Spleen (tissue), 11 donors: ENCODE results near the gene DGKE. TPM values are rescaled to one million over a fixed set of nuclear protein-coding genes. Genes with fewer than 3 reads are reported as not detected.

Experiments used
- DNase-seq: peaks from one replicate; pipeline ENCODE4 v3.0.0-alpha.2; 2020
- H3K27ac ChIP-seq, 8 donors: fragments of 200-600 bp; sonication (generic) in 7 of 8; 1 replicate in 4 of 8; 2 replicates in 4 of 8; pipeline versions ENCODE4 v1.5.0 to v1.8.0; 2016 to 2021; ENCODE audit warnings: inconsistent platforms in 4 of 8, mild to moderate bottlenecking in 4 of 8, moderate library complexity in 1 of 8
- H3K27me3 ChIP-seq, 7 donors: fragments of 200-600 bp; sonication (generic) in 6 of 7; replicated peaks in 1 of 7; 1 replicate in 4 of 7; 2 replicates in 3 of 7; pipeline versions ENCODE4 v1.5.0 to v1.8.0; 2016 to 2021; ENCODE audit warnings: inconsistent platforms in 3 of 7, mild to moderate bottlenecking in 1 of 7
- H3K36me3 ChIP-seq, 6 donors: fragments of 200-600 bp; sonication (generic) in 5 of 6; 1 replicate in 4 of 6; 2 replicates in 2 of 6; pipeline versions ENCODE4 v1.5.0 to v1.8.0; 2016 to 2021; ENCODE audit warnings: inconsistent platforms in 2 of 6
- H3K4me1 ChIP-seq, 6 donors: fragments of 200-600 bp; sonication (generic) in 5 of 6; 1 replicate in 3 of 6; 2 replicates in 3 of 6; pipeline versions ENCODE4 v1.5.0 to v1.8.0; 2016 to 2021; ENCODE audit warnings: inconsistent platforms in 3 of 6
- H3K4me3 ChIP-seq, 8 donors: fragments of 200-600 bp; sonication (generic) in 7 of 8; 1 replicate in 4 of 8; 2 replicates in 4 of 8; pipeline versions ENCODE4 v1.5.0 to v1.8.0; 2016 to 2021; ENCODE audit warnings: inconsistent platforms in 4 of 8, mild to moderate bottlenecking in 4 of 8, moderate library complexity in 2 of 8
- H3K9me3 ChIP-seq, 8 donors: fragments of 200-600 bp; sonication (generic) in 7 of 8; 1 replicate in 4 of 8; 2 replicates in 4 of 8; pipeline versions ENCODE4 v1.5.0 to v1.8.0; 2016 to 2021; ENCODE audit warnings: inconsistent platforms in 4 of 8
- CTCF ChIP-seq, 11 experiments: fragments of 200-600 bp in 7 of 11; fragments of 450-650 bp in 4 of 11; sonication (generic) in 4 of 11; IDR thresholded peaks in 8 of 11; conservative IDR thresholded peaks in 3 of 11; 1 replicate in 7 of 11; 2 replicates in 4 of 11; pipeline versions ENCODE4 v1.4.0 to v1.8.0; 2016 to 2021; ENCODE audit warnings: antibody characterized with exemption in 11 of 11, inconsistent platforms in 4 of 11, mild to moderate bottlenecking in 1 of 11
- POLR2A ChIP-seq, 3 donors: fragments of 450-650 bp; IDR thresholded peaks; one replicate each; pipeline ENCODE4 v1.5.1; 2017; ENCODE audit warnings: antibody characterized with exemption in 3 of 3, mild to moderate bottlenecking in 1 of 3
- POLR2AphosphoS5 ChIP-seq, 3 donors: sonication (generic); formaldehyde crosslinking; IDR thresholded peaks; one replicate each; pipeline ENCODE4 v1.5.1; 2017; ENCODE audit warnings: antibody characterized with exemption in 3 of 3
- WGBS, 5 donors: extraction: QIAGEN DNeasy Blood & Tissue Kit in 3 of 5; methylation state at CpG; one replicate each; pipeline versions ENCODE4 v1.1.5 to v1.1.7; 2013 to 2018; 5-methylcytosine and 5-hydroxymethylcytosine counted together
- intact Hi-C: fragments of 100-400 bp; cut with DNase I; formaldehyde crosslinking; loops from one replicate; pipeline ENCODE4 v1.15.0; 2023; ENCODE audit warnings: low total_unique reads
- polyA plus RNA-seq, 3 donors: library from polyadenylated mRNA; stranded (reverse); fragments of 200-250 nt; gene quantifications; one replicate each; pipeline ENCODE4 v1.2.1, GENCODE V29; 2013
- total RNA-seq, 7 donors: library from RNA; depleted of rRNA in 3 of 7; stranded (reverse); fragments of >200 nt in 3 of 7; fragmentation: NEBNext Ultra II Directional in 4 of 7; extraction: Animal tissue kit (Norgen Biotek cat#: 25700) in 4 of 7; gene quantifications; one replicate each; pipeline versions ENCODE4 v1.1.0 to v1.2.1, GENCODE V29; 2016 to 2021
- donor health status: healthy with polysubstance abuse.
- donor health status: DM: no; HTN: no; CAD: no; lungs with moderate emphysema.
- donor health status: DM: no; HTN: no; CAD: no.
- donor health status: Bipolar disorder and iron deficiency.
- donor health status: healthy.
- donor health status: DM: no; HTN: no; CAD: no.
- donor health status: DM: yes; HTN: yes; CAD: no.

The DGKE gene
- total and polyA plus RNA-seq, 10 donors = 2.3 to 37.3 (median 22.2) TPM

DNA sequence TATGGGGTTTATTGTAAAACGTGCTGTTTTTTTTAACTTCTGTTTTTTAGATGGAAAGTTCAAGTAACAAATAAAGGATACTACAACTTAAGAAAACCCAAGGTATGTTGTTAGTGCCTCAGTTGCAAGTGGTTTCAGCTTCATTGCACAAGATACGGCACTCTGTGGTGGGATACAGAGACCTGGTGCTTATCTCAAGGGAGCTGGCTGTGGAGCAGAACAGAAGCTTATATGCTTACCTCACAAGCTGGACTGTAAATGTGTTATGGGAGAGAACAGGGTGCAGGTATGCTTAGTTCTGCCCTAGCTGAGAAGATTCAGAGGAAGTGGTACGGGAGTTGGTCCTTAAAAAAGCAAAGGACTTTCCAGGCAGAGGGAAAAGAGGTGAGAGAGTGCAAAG, 15.2 kb downstream of the DGKE start:
- H3K9me3 ChIP-seq = no peaks in the 10 kb centered on the region
- H3K36me3 ChIP-seq = peaks cover 0 to 70% (median 32%) of the 10 kb centered on the region in 6 donors
- no peaks in the 10 kb centered on the region for H3K27me3 ChIP-seq
- H3K4me1 ChIP-seq = no peaks in the 10 kb centered on the region
- TF ChIP-seq POLR2AphosphoS5 (IDR thresholded peaks at IDR 0.05) = no peak
- no peak for TF ChIP-seq CTCF (IDR thresholded peaks at IDR 0.05 in 8 of 11, conservative IDR thresholded peaks at IDR 0.05 in 3 of 11)
- TF ChIP-seq POLR2A (IDR thresholded peaks at IDR 0.05) = no peak
- no peak for DNase-seq
- intact Hi-C loops = no loop called here
- no peak overlapping the region for H3K4me3 ChIP-seq
- 57 to 77% (median 75%) methylated on average over 3 of the region's 3 CpGs for WGBS, 5 donors
- H3K27ac ChIP-seq = no peak overlapping the region

GRCh38 chr17:56850591-56850990, 16.6 kb downstream of the DGKE start:
- Histone ChIP-seq H3K27ac (peak overlapping the region in 1 of 8 donors; percentile 7), H3K4me1 (no peaks in the 10 kb centered on the region), H3K36me3 (peaks cover 0 to 76% (median 36%) of the 10 kb centered on the region in 6 donors), H3K27me3 (no peaks in the 10 kb centered on the region), H3K9me3 (no peaks in the 10 kb centered on the region), H3K4me3 (no peak overlapping the region)
- 86 to 94% (median 90%) methylated on average over 2 of the region's 2 CpGs for WGBS, 5 donors
- intact Hi-C loops = no loop called here
- DNase-seq = no peak
- TF ChIP-seq POLR2AphosphoS5 (IDR thresholded peaks at IDR 0.05) (no peak), POLR2A (IDR thresholded peaks at IDR 0.05) (no peak), CTCF (IDR thresholded peaks at IDR 0.05 in 8 of 11, conservative IDR thresholded peaks at IDR 0.05 in 3 of 11) (no peak)

DNA sequence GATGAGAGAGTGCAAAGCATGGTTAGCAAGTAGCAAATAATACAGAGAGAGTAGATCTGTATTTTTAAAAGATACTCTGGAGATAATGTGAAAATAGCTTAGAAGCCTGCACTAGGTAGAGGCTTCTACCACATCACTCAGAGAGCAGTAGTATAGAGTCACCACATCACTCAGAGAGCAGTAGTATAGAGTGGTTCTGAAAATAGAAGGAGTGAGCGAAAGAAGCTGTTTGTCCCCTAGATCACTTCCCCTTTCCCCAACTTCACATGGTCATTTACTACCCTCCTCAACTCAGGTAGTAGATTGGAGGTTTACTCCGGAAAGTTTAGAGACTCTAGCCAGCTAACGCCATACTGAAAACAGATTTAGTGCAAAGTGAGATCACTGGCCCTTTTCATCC, 17.1 kb downstream of the DGKE start:
- Histone ChIP-seq H3K27me3 (no peaks in the 10 kb centered on the region), H3K27ac (peak overlapping the region in 2 of 8 donors; percentile 7 to 9), H3K9me3 (no peaks in the 10 kb centered on the region), H3K36me3 (peaks cover 0 to 76% (median 36%) of the 10 kb centered on the region in 6 donors), H3K4me3 (no peak overlapping the region), H3K4me1 (no peaks in the 10 kb centered on the region)
- no peak for DNase-seq
- TF ChIP-seq POLR2AphosphoS5 (IDR thresholded peaks at IDR 0.05) = no peak
- no peak for TF ChIP-seq CTCF (IDR thresholded peaks at IDR 0.05 in 8 of 11, conservative IDR thresholded peaks at IDR 0.05 in 3 of 11)
- TF ChIP-seq POLR2A (IDR thresholded peaks at IDR 0.05) = no peak
- 54 to 79% (median 65%) methylated on average over 3 of the region's 3 CpGs for WGBS, 5 donors
- intact Hi-C loops = no loop called here

DNA sequence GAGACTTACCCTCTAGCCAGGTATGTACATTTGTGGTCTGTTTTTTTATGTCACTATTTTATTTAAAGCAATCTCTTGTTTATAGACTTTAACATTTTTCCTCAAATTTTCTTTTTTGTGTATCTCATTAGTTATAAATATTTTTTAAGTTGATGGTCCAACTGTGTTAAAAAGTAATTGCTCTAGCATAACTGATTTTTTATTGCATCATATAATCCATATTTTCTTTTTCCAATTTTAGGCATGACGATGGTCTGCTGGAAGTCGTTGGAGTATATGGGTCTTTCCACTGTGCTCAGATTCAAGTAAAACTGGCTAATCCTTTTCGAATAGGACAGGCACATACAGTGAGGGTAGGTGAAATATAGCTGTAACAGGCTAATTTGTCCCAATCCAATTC, 27.9 kb downstream of the DGKE start:
- WGBS, 5 donors = 92 to 96% (median 95%) methylated on average over 3 of the region's 3 CpGs
- no peak overlapping the region for H3K27ac ChIP-seq
- H3K4me1 ChIP-seq = no peaks in the 10 kb centered on the region
- H3K4me3 ChIP-seq = no peak overlapping the region
- TF ChIP-seq CTCF (IDR thresholded peaks at IDR 0.05 in 8 of 11, conservative IDR thresholded peaks at IDR 0.05 in 3 of 11) = no peak
- TF ChIP-seq POLR2AphosphoS5 (IDR thresholded peaks at IDR 0.05) = no peak
- no peak for TF ChIP-seq POLR2A (IDR thresholded peaks at IDR 0.05)
- no peaks in the 10 kb centered on the region for H3K9me3 ChIP-seq
- intact Hi-C loops = no loop called here
- no peaks in the 10 kb centered on the region for H3K27me3 ChIP-seq
- peaks cover 0 to 89% (median 47%) of the 10 kb centered on the region in 6 donors for H3K36me3 ChIP-seq
- DNase-seq = no peak
